Bronchial epithelial cell (primary cell): ENCODE results near the gene JAG2. TPM values are rescaled to one million over a fixed set of nuclear protein-coding genes. Genes with fewer than 3 reads are reported as not detected.

Source experiments
- DNase-seq: peaks from one replicate; pipeline ENCODE4 v3.0.0-alpha.2; 2010; ENCODE audit warnings: low read depth
- FAIRE-seq: peaks from 2 replicates; lab custom pipeline; 2011; peaks lifted over from hg19 to GRCh38; lab: Jason Lieb, UNC
- H3K27me3 ChIP-seq: 2 replicates; pipeline ENCODE4 v1.5.1; 2011; ENCODE audit warnings: low read length; ENCODE audit not compliant: control insufficient read depth, insufficient read depth
- H3K36me3 ChIP-seq: 2 replicates; pipeline ENCODE4 v1.5.1; 2011; ENCODE audit warnings: low read length; ENCODE audit not compliant: control insufficient read depth, insufficient read depth
- H3K4me3 ChIP-seq: 2 replicates; pipeline ENCODE4 v1.5.1; 2011; ENCODE audit warnings: mild to moderate bottlenecking, low read depth, low read length, control low read depth
- CTCF ChIP-seq: IDR thresholded peaks from 2 replicates; pipeline ENCODE4 v1.5.1; 2011; ENCODE audit warnings: mild to moderate bottlenecking, moderate library complexity, low read length, control low read depth, inconsistent platforms; ENCODE audit not compliant: insufficient read depth, severe bottlenecking
- total RNA-seq: library from RNA; depleted of rRNA; stranded (reverse); fragments of >200 nt; gene quantifications from 2 replicates; pipeline ENCODE4 v1.2.1, GENCODE V29; 2014

JAG2 gene
- total RNA-seq, 1 donor from 2014 or later = 45.3 TPM

GRCh38 chr14:105139212-105139825 lies 29.3 kb downstream of the JAG2 start:
- peaks cover 15% of the 10 kb centered on the region for H3K36me3 ChIP-seq
- H3K27me3 ChIP-seq = no peaks in the 10 kb centered on the region
- DNase-seq = no peak
- H3K4me3 ChIP-seq = no peak overlapping the region
- TF ChIP-seq CTCF = no peak
- no peak for FAIRE-seq

- DNase-seq (no peak), FAIRE-seq (no peak)
- Histone ChIP-seq H3K27me3 (no peaks in the 10 kb centered on the region), H3K4me3 (no peak overlapping the region), H3K36me3 (peaks cover 8% of the 10 kb centered on the region)
- no peak for TF ChIP-seq CTCF
Observed at GRCh38 chr14:105138551-105139111, 29.9 kb downstream of the JAG2 start.

- H3K4me3 ChIP-seq = no peak overlapping the region
- peaks cover 6% of the 10 kb centered on the region for H3K36me3 ChIP-seq
- FAIRE-seq = no peak
- no peak for TF ChIP-seq CTCF
- H3K27me3 ChIP-seq = no peaks in the 10 kb centered on the region
- DNase-seq = no peak
Observed at GRCh38 chr14:105138021-105138541, 30.5 kb downstream of the JAG2 start.

- DNase-seq (no peak), FAIRE-seq (no peak)
- peaks cover 6% of the 10 kb centered on the region for H3K36me3 ChIP-seq
Observed at GRCh38 chr14:105137481-105138020, 31.0 kb downstream of the JAG2 start.

More at GRCh38 chr14:105137481-105138020, 31.0 kb downstream of the JAG2 start:
- no peaks in the 10 kb centered on the region for H3K27me3 ChIP-seq
- TF ChIP-seq CTCF = no peak
- H3K4me3 ChIP-seq = no peak overlapping the region
